HepG2 (cell line): ENCODE results near the gene TMEM214. TPM values are rescaled to one million over a fixed set of nuclear protein-coding genes. Genes with fewer than 3 reads are reported as not detected.

ENCODE experiments used
- ATAD3A ChIP-seq: sonication (generic); formaldehyde crosslinking; IDR thresholded peaks from 2 replicates; pipeline ENCODE4 v1.4.0; 2020; ENCODE audit warnings: missing genetic modification reagents
- CENPT ChIP-seq: sonication (generic); formaldehyde crosslinking; IDR thresholded peaks from 2 replicates; pipeline ENCODE4 v1.8.0; 2022; ENCODE audit warnings: low read depth, mild to moderate bottlenecking, moderate library complexity, missing genetic modification reagents
- ERF ChIP-seq: IDR thresholded peaks from 2 replicates; pipeline ENCODE4 v1.6.1; 2018; ENCODE audit warnings: missing biosample characterization, missing genetic modification reagents
- HNRNPUL1 ChIP-seq: fragments of 200-400 bp; formaldehyde crosslinking; IDR thresholded peaks from 2 replicates; pipeline ENCODE4 v1.6.1; 2017; ENCODE audit warnings: low read depth, mild to moderate bottlenecking, low read length, moderate library complexity
- HOXA7 ChIP-seq: sonication (generic); formaldehyde crosslinking; IDR thresholded peaks from 2 replicates; pipeline ENCODE4 v1.8.1; 2022; ENCODE audit warnings: mild to moderate bottlenecking, missing genetic modification reagents, moderate library complexity
- KMT2B ChIP-seq: IDR thresholded peaks from 2 replicates; pipeline ENCODE4 v1.6.1; 2016; ENCODE audit warnings: missing genetic modification reagents, missing compliant biosample characterization
- MLLT10 ChIP-seq: sonication (generic); formaldehyde crosslinking; IDR thresholded peaks from 2 replicates; pipeline ENCODE4 v1.4.0; 2020; ENCODE audit warnings: missing genetic modification reagents
- MXD1 ChIP-seq: sonication (generic); formaldehyde crosslinking; IDR thresholded peaks from 2 replicates; pipeline ENCODE4 v1.4.0; 2020; ENCODE audit warnings: mild to moderate bottlenecking, missing genetic modification reagents
- NCOA5 ChIP-seq: sonication (generic); formaldehyde crosslinking; IDR thresholded peaks from 2 replicates; pipeline ENCODE4 v1.4.0; 2020; ENCODE audit warnings: missing genetic modification reagents
- PRMT3 ChIP-seq: sonication (generic); formaldehyde crosslinking; IDR thresholded peaks from 2 replicates; pipeline ENCODE4 v1.8.1; 2022; ENCODE audit warnings: low read depth, mild to moderate bottlenecking, moderate library complexity, missing genetic modification reagents, borderline replicate concordance
- RFX3 ChIP-seq: IDR thresholded peaks from 2 replicates; pipeline ENCODE4 v1.6.1; 2016; ENCODE audit warnings: missing biosample characterization, missing genetic modification reagents
- SNAPC5 ChIP-seq: sonication (generic); formaldehyde crosslinking; IDR thresholded peaks from 2 replicates; pipeline ENCODE4 v1.8.1; 2023; ENCODE audit warnings: mild to moderate bottlenecking, missing genetic modification reagents, borderline replicate concordance
- TARDBP ChIP-seq: sonication (generic); formaldehyde crosslinking; IDR thresholded peaks from 2 replicates; pipeline ENCODE4 v1.8.0; 2022; ENCODE audit warnings: mild to moderate bottlenecking, missing genetic modification reagents
- ZBTB8A ChIP-seq: sonication (generic); formaldehyde crosslinking; IDR thresholded peaks from 2 replicates; pipeline ENCODE4 v1.4.0; 2020; ENCODE audit warnings: mild to moderate bottlenecking, low read depth, missing genetic modification reagents, borderline replicate concordance
- ZMYM3 ChIP-seq: sonication (generic); formaldehyde crosslinking; IDR thresholded peaks from 2 replicates; pipeline ENCODE4 v1.5.1; 2020; ENCODE audit warnings: mild to moderate bottlenecking, missing genetic modification reagents
- ZNF496 ChIP-seq: sonication (generic); formaldehyde crosslinking; IDR thresholded peaks from 2 replicates; pipeline ENCODE4 v1.8.1; 2023; ENCODE audit warnings: mild to moderate bottlenecking, moderate library complexity, missing genetic modification reagents; ENCODE audit not compliant: insufficient replicate concordance
- ZNF543 ChIP-seq: sonication (generic); formaldehyde crosslinking; IDR thresholded peaks from 2 replicates; pipeline ENCODE4 v1.4.0; 2020; ENCODE audit warnings: mild to moderate bottlenecking, missing genetic modification reagents
- ZNF614 ChIP-seq: IDR thresholded peaks from 2 replicates; pipeline ENCODE4 v1.6.1; 2018; ENCODE audit warnings: missing biosample characterization, missing genetic modification reagents, inconsistent platforms, borderline replicate concordance
- ZNF710 ChIP-seq: sonication (generic); formaldehyde crosslinking; IDR thresholded peaks from 2 replicates; pipeline ENCODE4 v1.5.0; 2020; ENCODE audit warnings: mild to moderate bottlenecking, missing genetic modification reagents, borderline replicate concordance
- ZNF772 ChIP-seq: sonication (generic); formaldehyde crosslinking; IDR thresholded peaks from 2 replicates; pipeline ENCODE4 v1.5.0; 2020; ENCODE audit warnings: mild to moderate bottlenecking, missing genetic modification reagents
- polyA plus RNA-seq, 8 experiments: library from polyadenylated mRNA; depleted of rRNA in 3 of 8; stranded (reverse) in 7 of 8; unstranded in 1 of 8; fragments of >200 nt; fragmentation: Illumina TruSeq in 4 of 8; extraction: Trizol in 4 of 8; gene quantifications; 2 replicates each; pipeline versions ENCODE4 v1.2.1 to v1.2.3, GENCODE V29; 2011 to 2016; ENCODE audit warnings: low read depth in 4 of 8, missing spikeins in 1 of 8, mixed read lengths in 1 of 8; ENCODE audit not compliant: insufficient read depth in 1 of 8
- total RNA-seq, 5 experiments: library from RNA; depleted of rRNA; stranded (reverse); fragments of >200 nt; fragmentation: Illumina TruSeq; extraction: Trizol; gene quantifications; 2 replicates each; pipeline ENCODE4 v1.2.3, GENCODE V29; 2016; ENCODE audit warnings: low read depth in 1 of 5
- TF ChIP-seq, protein P1 (sequence below): IDR thresholded peaks from 2 replicates; pipeline ENCODE4 v1.6.1; 2016; ENCODE audit warnings: control low read depth
- TF ChIP-seq, protein P2 (sequence below): sonication (generic); formaldehyde crosslinking; conservative IDR thresholded peaks from 2 replicates; pipeline ENCODE4 v1.4.0; 2020; ENCODE audit warnings: missing genetic modification reagents
- TF ChIP-seq, protein P3 (sequence below): sonication (generic); formaldehyde crosslinking; IDR thresholded peaks from 2 replicates; pipeline ENCODE4 v1.4.0; 2020; ENCODE audit warnings: missing genetic modification reagents, borderline replicate concordance

Gene TMEM214
- total and polyA plus RNA-seq, 2 of the 13 experiments (the other 11 are each of a cell fraction or from before 2014, with no cell fraction given): 58.3 to 132 TPM

DNA sequence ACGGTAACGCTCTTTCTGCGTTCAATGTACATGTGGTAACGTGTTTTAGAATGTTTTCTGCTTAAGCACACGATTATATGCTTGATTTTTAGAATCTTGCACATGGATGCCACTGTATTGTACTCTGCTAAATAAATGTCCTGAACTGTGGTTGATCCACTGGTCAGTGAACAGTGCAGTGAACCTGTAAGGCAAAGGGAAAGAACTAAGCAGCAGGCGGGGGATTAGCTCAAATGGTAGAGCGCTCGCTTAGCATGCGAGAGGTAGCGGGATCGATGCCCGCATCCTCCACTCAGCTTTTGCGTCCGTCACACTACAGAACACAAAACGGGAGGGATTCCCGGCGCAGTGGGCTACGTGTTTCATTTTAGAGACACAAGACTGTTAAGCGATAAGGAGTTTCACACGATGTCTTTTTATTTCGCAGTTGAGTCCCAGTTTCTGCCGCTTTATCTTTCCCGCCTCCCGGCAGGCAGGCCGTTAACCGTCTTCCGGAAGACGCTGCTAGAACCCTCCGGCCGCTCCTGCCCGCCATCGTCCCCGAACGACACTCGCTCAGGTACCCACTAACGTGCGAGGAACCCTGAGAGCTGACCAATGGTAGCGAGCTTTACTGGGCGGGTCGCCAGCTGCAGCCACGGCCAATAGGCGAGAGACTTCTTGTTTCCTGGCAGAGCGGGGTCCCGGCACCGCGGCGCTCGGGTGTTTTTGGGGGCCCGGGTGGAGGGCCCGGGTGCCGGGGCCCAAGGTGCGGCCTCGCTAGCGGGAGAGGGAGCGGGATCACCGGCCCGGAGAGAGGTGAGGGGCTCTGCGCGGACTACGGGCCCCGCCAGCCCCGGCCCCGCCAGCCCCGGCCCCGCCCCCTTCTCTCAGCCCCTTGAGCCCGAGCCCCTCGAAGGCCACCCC lies 18.5 kb downstream of the TMEM214 start, which contains the start of gene AGBL5 (continued):
- TF ChIP-seq, protein P1, sequence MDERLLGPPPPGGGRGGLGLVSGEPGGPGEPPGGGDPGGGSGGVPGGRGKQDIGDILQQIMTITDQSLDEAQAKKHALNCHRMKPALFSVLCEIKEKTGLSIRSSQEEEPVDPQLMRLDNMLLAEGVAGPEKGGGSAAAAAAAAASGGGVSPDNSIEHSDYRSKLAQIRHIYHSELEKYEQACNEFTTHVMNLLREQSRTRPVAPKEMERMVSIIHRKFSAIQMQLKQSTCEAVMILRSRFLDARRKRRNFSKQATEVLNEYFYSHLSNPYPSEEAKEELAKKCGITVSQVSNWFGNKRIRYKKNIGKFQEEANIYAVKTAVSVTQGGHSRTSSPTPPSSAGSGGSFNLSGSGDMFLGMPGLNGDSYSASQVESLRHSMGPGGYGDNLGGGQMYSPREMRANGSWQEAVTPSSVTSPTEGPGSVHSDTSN (CRISPR knock-in tag): 0 out of 2 replicates have a peak, but pooled peaks have one; percentile 24
- peak; percentile 79 for TF ChIP-seq KMT2B
- TF ChIP-seq NCOA5 (CRISPR knock-in tag): no peak
- no peak; the same call in 1 of the 2 replicates for TF ChIP-seq ATAD3A (CRISPR knock-in tag)
- TF ChIP-seq ZNF496 (CRISPR knock-in tag): no peak
- TF ChIP-seq TARDBP (CRISPR knock-in tag): peak; percentile 60; the same call in 1 of the 2 replicates
- TF ChIP-seq, protein P2, sequence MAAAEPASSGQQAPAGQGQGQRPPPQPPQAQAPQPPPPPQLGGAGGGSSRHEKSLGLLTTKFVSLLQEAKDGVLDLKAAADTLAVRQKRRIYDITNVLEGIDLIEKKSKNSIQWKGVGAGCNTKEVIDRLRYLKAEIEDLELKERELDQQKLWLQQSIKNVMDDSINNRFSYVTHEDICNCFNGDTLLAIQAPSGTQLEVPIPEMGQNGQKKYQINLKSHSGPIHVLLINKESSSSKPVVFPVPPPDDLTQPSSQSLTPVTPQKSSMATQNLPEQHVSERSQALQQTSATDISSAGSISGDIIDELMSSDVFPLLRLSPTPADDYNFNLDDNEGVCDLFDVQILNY (CRISPR knock-in tag): peak; percentile 52; the same call in 1 of the 2 replicates
- TF ChIP-seq, protein P3, sequence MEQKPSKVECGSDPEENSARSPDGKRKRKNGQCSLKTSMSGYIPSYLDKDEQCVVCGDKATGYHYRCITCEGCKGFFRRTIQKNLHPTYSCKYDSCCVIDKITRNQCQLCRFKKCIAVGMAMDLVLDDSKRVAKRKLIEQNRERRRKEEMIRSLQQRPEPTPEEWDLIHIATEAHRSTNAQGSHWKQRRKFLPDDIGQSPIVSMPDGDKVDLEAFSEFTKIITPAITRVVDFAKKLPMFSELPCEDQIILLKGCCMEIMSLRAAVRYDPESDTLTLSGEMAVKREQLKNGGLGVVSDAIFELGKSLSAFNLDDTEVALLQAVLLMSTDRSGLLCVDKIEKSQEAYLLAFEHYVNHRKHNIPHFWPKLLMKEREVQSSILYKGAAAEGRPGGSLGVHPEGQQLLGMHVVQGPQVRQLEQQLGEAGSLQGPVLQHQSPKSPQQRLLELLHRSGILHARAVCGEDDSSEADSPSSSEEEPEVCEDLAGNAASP (CRISPR knock-in tag): peak; percentile 65; the same call in 1 of the 2 replicates
- TF ChIP-seq ZNF772 (CRISPR knock-in tag): peak; percentile 95
- TF ChIP-seq PRMT3 (CRISPR knock-in tag): peak; percentile 90; the same call in 1 of the 2 replicates
- TF ChIP-seq SNAPC5 (CRISPR knock-in tag): peak; percentile 95
- TF ChIP-seq ZBTB8A (CRISPR knock-in tag): peak; percentile 85
- TF ChIP-seq ERF (CRISPR knock-in tag): peak; percentile 98
- TF ChIP-seq CENPT (CRISPR knock-in tag): no peak; the same call in 1 of the 2 replicates
- TF ChIP-seq MLLT10 (CRISPR knock-in tag): no peak
- peak; percentile 52; the same call in 1 of the 2 replicates for TF ChIP-seq RFX3 (CRISPR knock-in tag)
- TF ChIP-seq ZNF543 (CRISPR knock-in tag): no peak; the same call in none of the 2 replicates
- 0 out of 2 replicates have a peak, but pooled peaks have one; percentile 81 for TF ChIP-seq HOXA7 (CRISPR knock-in tag)
- peak; percentile 87 for TF ChIP-seq MXD1
- TF ChIP-seq ZNF614: peak; percentile 81
- no peak; the same call in 1 of the 2 replicates for TF ChIP-seq ZMYM3
- no peak for TF ChIP-seq HNRNPUL1
- TF ChIP-seq ZNF710: 0 out of 2 replicates have a peak, but pooled peaks have one; percentile 26
